ENCODE results near the gene SHISAL1. TPM values are rescaled to one million over a fixed set of nuclear protein-coding genes. Genes with fewer than 3 reads are reported as not detected.

Gene SHISAL1
- total RNA-seq, 1 experiment from 2014 or later, result 1.1 TPM

GRCh38 chr22:44291265-44291664 lies 21.5 kb downstream of the SHISAL1 start:
- no peak overlapping the region for H3K4me2 ChIP-seq (ENCODE audit: low read length)
- H3K79me2 ChIP-seq (ENCODE audit: low read length), result no peaks in the 10 kb centered on the region
- POLR2A ChIA-PET (ENCODE audit: unreplicated experiment), result no interaction called here
- BruUV-seq (replicated peaks), result no TSS peak
- ATAC-seq (no peak), DNase-seq (no peak)
- H4K20me1 ChIP-seq (ENCODE audit: low read length), result no peaks in the 10 kb centered on the region
- no peak overlapping the region for H3K27ac ChIP-seq (ENCODE audit: low read length)
- H3K4me3 ChIP-seq (ENCODE audit: low read length), result no peak overlapping the region
- no peaks in the 10 kb centered on the region for H3K27me3 ChIP-seq (ENCODE audit: low read length)
- no peaks in the 10 kb centered on the region for H3K9me2 ChIP-seq (replicated peaks; ENCODE audit: low read length)
- TF ChIP-seq EZH2 (IDR thresholded peaks at IDR 0.05; ENCODE audit: low read length, unreplicated experiment) (no peak), EZH2phosphoT487 (IDR thresholded peaks at IDR 0.05; ENCODE audit: borderline replicate concordance, low read length) (no peak), CTCF (conservative IDR thresholded peaks at IDR 0.05; ENCODE audit: low read depth, low read length) (no peak)
- H2AFZ ChIP-seq (ENCODE audit: low read length), result no peak overlapping the region
- CTCF ChIA-PET, result no interaction called here
- H3K4me1 ChIP-seq (ENCODE audit: insufficient read depth, low read length), result no peaks in the 10 kb centered on the region
- intact Hi-C loops (cut with micrococcal nuclease), result no loop called here
- no peak overlapping the region for H3K9ac ChIP-seq (ENCODE audit: low read length)
- H3K9me3 ChIP-seq (ENCODE audit: low read length), result no peaks in the 10 kb centered on the region
- H3K36me3 ChIP-seq (ENCODE audit: low read depth, low read length), result no peaks in the 10 kb centered on the region
- H3F3A ChIP-seq (ENCODE audit: low read length, unreplicated experiment), result no peaks in the 10 kb centered on the region

GRCh38 chr22:44289414-44290171 lies 23.2 kb downstream of the SHISAL1 start:
- no TSS peak for BruUV-seq (replicated peaks)
- no peaks in the 10 kb centered on the region for H3K27me3 ChIP-seq (ENCODE audit: low read length)
- H3K9me3 ChIP-seq (ENCODE audit: low read length), result no peaks in the 10 kb centered on the region
- H4K20me1 ChIP-seq (ENCODE audit: low read length), result no peaks in the 10 kb centered on the region
- no peaks in the 10 kb centered on the region for H3K36me3 ChIP-seq (ENCODE audit: low read depth, low read length)
- DNase-seq (no peak), ATAC-seq (no peak)
- no peaks in the 10 kb centered on the region for H3K4me1 ChIP-seq (ENCODE audit: insufficient read depth, low read length)
- ChIA-PET POLR2A (ENCODE audit: unreplicated experiment) (interaction anchor here (0.7 kb wide), 1 partner anchor 78 kb away, joined by 3 read pairs; no protein-coding TSS in a partner anchor), CTCF (no interaction called here)
- H3K79me2 ChIP-seq (ENCODE audit: low read length), result no peaks in the 10 kb centered on the region
- no peak overlapping the region for H3K4me2 ChIP-seq (ENCODE audit: low read length)
- no peak overlapping the region for H3K9ac ChIP-seq (ENCODE audit: low read length)
- H3K4me3 ChIP-seq (ENCODE audit: low read length), result no peak overlapping the region
- no peak overlapping the region for H2AFZ ChIP-seq (ENCODE audit: low read length)
- intact Hi-C loops (cut with micrococcal nuclease), result no loop called here
- no peaks in the 10 kb centered on the region for H3F3A ChIP-seq (ENCODE audit: low read length, unreplicated experiment)
- TF ChIP-seq EZH2phosphoT487 (IDR thresholded peaks at IDR 0.05; ENCODE audit: borderline replicate concordance, low read length) (no peak), EZH2 (IDR thresholded peaks at IDR 0.05; ENCODE audit: low read length, unreplicated experiment) (no peak), CTCF (conservative IDR thresholded peaks at IDR 0.05; ENCODE audit: low read depth, low read length) (no peak)
- H3K9me2 ChIP-seq (replicated peaks; ENCODE audit: low read length), result no peaks in the 10 kb centered on the region
- H3K27ac ChIP-seq (ENCODE audit: low read length), result no peak overlapping the region

- Histone ChIP-seq H3K36me3 (ENCODE audit: low read depth, low read length) (no peaks in the 10 kb centered on the region), H3K9ac (ENCODE audit: low read length) (no peak overlapping the region), H3K27ac (ENCODE audit: low read length) (no peak overlapping the region), H3K4me1 (ENCODE audit: insufficient read depth, low read length) (no peaks in the 10 kb centered on the region), H3K9me3 (ENCODE audit: low read length) (no peaks in the 10 kb centered on the region), H3K4me2 (ENCODE audit: low read length) (no peak overlapping the region), H4K20me1 (ENCODE audit: low read length) (no peaks in the 10 kb centered on the region), H3K4me3 (ENCODE audit: low read length) (no peak overlapping the region), H3K79me2 (ENCODE audit: low read length) (no peaks in the 10 kb centered on the region), H3K9me2 (replicated peaks; ENCODE audit: low read length) (no peaks in the 10 kb centered on the region), H2AFZ (ENCODE audit: low read length) (no peak overlapping the region), H3F3A (ENCODE audit: low read length, unreplicated experiment) (no peaks in the 10 kb centered on the region), H3K27me3 (ENCODE audit: low read length) (no peaks in the 10 kb centered on the region)
- intact Hi-C loops (cut with micrococcal nuclease), result no loop called here
- ChIA-PET CTCF (no interaction called here), POLR2A (ENCODE audit: unreplicated experiment) (no interaction called here)
- no TSS peak for BruUV-seq (replicated peaks)
- ATAC-seq, result no peak
- TF ChIP-seq CTCF (conservative IDR thresholded peaks at IDR 0.05; ENCODE audit: low read depth, low read length) (no peak), EZH2phosphoT487 (IDR thresholded peaks at IDR 0.05; ENCODE audit: borderline replicate concordance, low read length) (no peak), EZH2 (IDR thresholded peaks at IDR 0.05; ENCODE audit: low read length, unreplicated experiment) (no peak)
- DNase-seq, result no peak
Measured at GRCh38 chr22:44288913-44289312, 23.8 kb downstream of the SHISAL1 start.

Measured in PC-3 (cell line).